22Rv1 (cell line): ENCODE data around the gene UBE2F.
"Not testable (repeated sequence)": the region's sequence is repeated elsewhere in the genome, so short reads cannot be mapped to it uniquely, and the experiment has no call there.

Experiments
- H3K27ac ChIP-seq: fragments of 450-650 bp; 2 replicates; pipeline ENCODE4 v1.5.1; 2017
- ZFX ChIP-seq: fragments of 450-650 bp; IDR thresholded peaks from 2 replicates; pipeline ENCODE4 v1.6.1; 2017; ENCODE audit warnings: antibody characterized with exemption, borderline replicate concordance
- TF ChIP-seq, protein P1 (sequence below): fragments of 450-650 bp; IDR thresholded peaks from 2 replicates; pipeline ENCODE4 v1.5.1; 2017; ENCODE audit warnings: mild to moderate bottlenecking

UBE2F gene

DNA sequence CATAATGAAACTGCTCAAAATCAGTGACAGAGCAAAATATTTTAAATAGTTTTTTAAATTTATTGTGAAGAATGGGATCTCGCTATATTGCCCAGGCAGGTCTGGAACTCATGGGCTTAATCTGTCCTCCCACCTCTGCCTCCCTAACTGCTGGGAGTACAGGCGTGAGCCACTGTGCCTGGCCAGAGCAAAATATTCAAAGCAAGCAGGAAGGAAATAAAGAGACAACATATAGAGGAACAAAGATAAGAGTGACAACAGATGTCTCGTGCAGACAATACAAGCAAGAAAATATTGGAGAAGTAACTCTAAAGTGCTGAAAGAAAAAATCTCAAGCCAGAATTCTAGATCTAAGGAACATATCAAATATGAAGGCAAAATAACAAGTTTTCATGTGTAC, 89.0 kb downstream of the UBE2F start:
- TF ChIP-seq, protein P1, sequence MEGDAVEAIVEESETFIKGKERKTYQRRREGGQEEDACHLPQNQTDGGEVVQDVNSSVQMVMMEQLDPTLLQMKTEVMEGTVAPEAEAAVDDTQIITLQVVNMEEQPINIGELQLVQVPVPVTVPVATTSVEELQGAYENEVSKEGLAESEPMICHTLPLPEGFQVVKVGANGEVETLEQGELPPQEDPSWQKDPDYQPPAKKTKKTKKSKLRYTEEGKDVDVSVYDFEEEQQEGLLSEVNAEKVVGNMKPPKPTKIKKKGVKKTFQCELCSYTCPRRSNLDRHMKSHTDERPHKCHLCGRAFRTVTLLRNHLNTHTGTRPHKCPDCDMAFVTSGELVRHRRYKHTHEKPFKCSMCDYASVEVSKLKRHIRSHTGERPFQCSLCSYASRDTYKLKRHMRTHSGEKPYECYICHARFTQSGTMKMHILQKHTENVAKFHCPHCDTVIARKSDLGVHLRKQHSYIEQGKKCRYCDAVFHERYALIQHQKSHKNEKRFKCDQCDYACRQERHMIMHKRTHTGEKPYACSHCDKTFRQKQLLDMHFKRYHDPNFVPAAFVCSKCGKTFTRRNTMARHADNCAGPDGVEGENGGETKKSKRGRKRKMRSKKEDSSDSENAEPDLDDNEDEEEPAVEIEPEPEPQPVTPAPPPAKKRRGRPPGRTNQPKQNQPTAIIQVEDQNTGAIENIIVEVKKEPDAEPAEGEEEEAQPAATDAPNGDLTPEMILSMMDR = no peak
- no peak for TF ChIP-seq ZFX
- H3K27ac ChIP-seq = no peak overlapping the region

DNA sequence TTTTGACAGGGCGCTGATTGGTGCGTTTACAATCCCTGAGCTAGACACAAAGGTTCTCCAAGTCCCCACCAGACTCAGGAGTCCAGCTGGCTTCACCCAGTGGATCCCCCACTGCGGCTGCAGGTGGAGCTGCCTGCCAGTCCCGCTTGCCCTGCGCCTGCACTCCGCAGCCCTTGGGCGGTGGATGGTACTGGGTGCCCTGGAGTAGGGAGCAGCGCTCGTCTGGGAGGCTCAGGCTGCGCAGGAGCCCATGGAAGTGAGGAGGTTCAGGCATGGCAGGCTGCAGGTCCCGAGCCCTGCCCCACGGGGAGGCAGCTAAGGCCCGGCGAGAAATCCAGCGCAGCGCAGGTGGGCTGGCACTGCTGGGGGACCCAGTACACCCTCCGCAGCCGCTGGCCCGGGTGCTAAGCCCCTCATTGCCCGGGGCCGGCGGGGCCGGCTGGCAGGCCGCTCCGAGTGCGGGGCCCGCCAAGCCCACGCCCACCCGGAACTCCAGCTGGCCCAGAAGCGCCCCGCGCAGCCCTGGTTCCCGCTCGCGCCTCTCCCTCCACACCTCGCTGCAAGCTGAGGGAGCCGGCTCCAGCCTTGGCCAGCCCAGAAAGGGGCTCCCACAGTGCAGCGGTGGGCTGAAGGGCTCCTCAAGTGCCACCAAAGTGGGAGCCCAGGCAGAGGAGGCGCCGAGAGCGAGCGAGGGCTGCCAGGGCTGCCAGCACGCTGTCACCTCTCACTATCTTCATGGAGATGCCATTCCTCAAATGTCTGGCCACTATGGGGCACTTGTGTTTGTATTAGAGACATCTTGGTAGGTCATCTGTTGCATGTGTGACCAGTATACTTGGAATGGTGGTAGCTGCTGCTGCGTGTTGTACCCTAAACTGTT, 91.1 kb downstream of the UBE2F start:
- not testable (repeated sequence) for H3K27ac ChIP-seq

DNA sequence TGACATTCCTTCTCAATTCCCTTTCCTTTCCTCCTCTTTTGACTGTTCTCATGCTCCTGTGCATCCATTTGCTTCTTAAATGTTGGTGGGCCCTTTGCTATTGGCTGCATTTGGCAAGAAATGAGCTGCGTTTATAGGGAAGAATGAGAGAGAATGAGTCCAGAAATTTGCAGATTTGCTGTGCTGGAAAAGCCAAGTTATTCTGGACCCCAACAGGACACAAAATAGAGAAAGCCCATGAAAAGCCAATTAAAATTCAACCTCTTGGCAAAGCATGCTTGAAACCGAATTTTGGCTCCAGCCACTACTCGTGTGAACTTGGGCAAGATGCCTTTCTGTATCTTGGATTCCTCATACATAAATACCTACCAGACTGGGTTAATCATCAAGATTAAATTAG, 92.7 kb downstream of the UBE2F start:
- no peak overlapping the region for H3K27ac ChIP-seq
- TF ChIP-seq, protein P1 = no peak
- no peak for TF ChIP-seq ZFX

DNA sequence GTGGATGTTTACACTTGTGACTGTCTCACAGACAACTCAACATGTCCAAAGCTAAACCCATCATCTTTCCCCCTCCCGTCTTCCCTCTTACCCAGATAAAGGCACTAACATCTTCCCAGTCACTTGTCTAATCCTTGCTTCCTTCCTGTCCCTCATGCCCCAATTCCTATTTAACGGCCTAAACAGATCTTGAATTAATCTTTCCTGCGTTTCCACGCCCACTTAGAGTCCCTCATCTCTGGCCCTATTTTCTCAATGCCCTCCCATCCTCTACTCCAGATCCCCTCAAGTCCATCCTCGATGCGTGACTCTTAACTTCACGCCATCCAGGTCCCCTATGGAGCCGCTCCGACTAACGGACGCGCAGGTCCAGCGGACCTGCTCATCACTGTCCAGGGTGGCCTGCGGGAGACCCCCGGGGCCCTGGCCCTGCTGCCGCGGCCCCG, 93.3 kb downstream of the UBE2F start:
- H3K27ac ChIP-seq = peak overlapping the region; percentile 77

DNA sequence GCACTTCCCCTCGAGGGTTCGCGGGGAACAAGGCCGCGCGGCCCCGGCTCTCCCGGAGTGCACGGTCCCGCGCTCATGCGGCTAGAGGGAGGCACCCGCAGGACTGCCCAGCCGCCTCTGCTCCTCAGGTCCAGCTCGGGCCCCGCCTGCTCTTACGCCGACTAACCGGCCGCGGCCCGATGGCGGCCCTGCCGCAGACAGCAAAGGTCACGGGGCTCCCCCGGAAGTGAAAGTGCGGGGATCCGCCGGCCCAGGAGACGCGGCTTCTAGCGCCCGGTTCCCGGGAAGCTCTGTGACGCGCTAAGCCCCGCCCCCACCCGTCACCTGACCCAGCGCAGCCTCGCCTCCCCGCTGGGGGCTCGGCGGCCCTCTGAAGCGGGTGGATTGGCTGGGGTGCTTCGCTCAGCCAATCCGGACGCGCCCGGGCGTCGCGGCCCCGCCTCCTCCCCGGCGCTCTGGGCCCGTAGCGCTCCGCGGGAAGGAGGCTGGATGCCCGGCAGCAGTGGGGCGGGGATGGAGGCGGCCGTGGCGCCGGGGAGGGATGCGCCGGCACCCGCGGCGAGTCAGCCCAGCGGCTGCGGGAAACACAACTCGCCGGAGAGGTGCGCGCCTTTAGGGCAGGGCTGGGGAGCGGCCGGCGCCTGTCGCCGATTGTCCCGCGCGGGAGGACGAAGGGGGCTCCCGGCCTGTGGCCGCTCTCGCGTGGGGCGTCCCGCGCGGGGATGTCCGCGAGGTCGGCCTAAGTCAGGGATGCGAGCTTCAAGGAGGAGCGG, 93.9 kb downstream of the UBE2F start, which contains the start of gene SCLY:
Gene SCLY, plus strand, starts transcription at position 460 of the 773 bp plus-strand sequence. Its CDS starts 54 bp downstream, at position 514.
- TF ChIP-seq ZFX = no peak
- TF ChIP-seq, protein P1 = no peak
- peak within 1 kb of the TSS; percentile 77 for H3K27ac ChIP-seq

More for the DNA sequence above, 93.3 kb downstream of the UBE2F start:
- no peak for TF ChIP-seq ZFX
- TF ChIP-seq, protein P1 = no peak

DNA sequence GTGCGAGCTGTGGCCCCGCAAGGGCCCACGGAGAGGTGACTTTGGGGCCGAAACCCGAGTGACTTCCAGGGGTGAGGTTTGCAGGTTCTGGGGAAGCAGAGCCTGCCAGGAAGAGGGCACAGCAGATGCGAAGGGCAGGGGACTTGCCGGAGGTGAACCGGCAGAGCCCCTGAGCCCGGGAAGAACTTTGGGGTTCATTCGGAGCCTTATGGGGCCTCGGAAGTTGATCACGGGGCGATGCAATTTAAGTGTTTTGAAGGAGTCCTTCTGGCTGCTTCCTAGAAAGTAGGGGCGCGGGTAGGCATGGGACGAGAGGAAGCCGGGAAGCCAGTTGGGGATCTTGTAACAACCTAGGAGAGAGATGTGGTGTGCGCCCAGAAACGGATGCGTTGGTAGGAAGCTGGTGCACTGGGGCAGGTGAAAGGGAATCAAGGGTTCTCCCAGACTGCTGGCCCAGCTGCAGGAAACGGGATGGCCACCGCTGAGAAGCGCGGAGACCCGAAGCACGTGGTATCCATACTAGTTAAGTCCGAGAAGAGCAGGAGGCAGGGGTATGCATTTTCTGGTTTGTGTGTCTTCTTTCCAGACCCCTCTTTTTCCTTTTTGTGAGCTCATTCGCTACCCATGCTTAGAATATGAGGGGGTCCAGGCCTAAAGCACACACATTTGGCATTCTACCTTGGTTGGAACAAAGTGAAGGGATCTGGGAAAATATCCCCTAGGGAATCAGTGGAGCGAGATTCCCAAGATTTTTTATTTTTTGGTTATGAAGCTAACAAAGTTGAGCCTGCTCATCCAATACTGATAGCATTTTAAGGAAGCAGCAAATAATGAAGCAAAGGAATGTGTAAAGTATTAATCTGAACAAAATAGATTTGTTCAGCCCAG, 94.7 kb downstream of the UBE2F start:
- TF ChIP-seq ZFX = no peak
- TF ChIP-seq, protein P1 = no peak
- H3K27ac ChIP-seq = peak overlapping the region; percentile 77

DNA sequence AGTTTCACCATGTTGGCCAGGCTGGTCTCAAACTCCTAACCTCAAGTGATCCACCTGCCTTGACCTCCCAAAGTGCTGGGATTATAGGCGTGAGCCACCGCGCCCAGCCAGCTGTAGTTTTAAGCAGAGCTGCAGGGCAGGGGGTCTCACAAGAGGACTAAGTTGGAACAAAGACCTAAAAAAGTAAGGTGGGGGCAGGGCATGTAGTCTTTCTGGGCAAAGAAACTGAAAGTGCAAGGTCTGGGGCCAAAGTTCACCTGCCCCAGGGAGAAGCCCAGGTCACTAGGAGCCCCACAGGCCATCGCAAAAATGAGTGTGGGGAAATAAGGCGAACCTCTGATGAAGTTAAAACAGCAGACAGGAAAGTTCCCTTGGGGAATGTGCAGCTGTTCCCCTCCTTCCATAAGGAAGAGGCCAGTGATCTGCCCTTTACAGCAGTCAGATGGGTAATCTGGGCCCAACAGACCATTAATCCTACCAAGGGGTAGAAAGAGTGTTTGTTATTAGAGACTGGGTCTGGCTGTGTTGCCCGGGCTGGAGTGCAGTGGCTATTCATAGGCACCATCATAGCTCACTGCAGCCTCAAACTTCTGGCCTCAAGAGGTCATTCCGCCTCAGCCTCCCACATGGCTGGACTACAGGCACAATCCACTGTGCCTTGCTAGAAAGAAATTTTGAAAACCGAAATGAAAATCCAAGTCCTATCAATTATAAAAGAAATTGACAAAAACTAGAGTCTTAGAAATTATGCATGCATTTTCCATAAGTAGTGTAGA, 96.8 kb downstream of the UBE2F start:
- TF ChIP-seq, protein P1 = no peak
- TF ChIP-seq ZFX = no peak
- peak overlapping the region; percentile 61 for H3K27ac ChIP-seq
